MM.1S (cell line): ENCODE results near the gene KCNT1.

Source experiments
- DNase-seq: peaks from one replicate; pipeline ENCODE4 v3.0.0-alpha.2; 2015
- H2AFZ ChIP-seq: fragments of 300-600 bp; sonication (generic); 2 replicates; pipeline ENCODE4 v1.6.0; 2016; ENCODE audit warnings: antibody characterized with exemption, low read length
- H3F3A ChIP-seq: fragments of 300-600 bp; sonication (generic); 2 replicates; pipeline ENCODE4 v1.6.1; 2016; ENCODE audit warnings: mild to moderate bottlenecking, antibody characterized with exemption, low read length, moderate library complexity, mixed read lengths; ENCODE audit not compliant: insufficient read depth
- H3K27ac ChIP-seq: fragments of 300-600 bp; sonication (generic); 2 replicates; pipeline ENCODE4 v1.5.1; 2016; ENCODE audit warnings: mild to moderate bottlenecking, low read length
- H3K27me3 ChIP-seq: fragments of 300-600 bp; sonication (generic); replicated peaks from 2 replicates; pipeline ENCODE4 v1.6.0; 2016; ENCODE audit warnings: low read length; ENCODE audit not compliant: insufficient read depth
- H3K36me3 ChIP-seq: fragments of 300-600 bp; sonication (generic); replicated peaks from 2 replicates; pipeline ENCODE4 v1.6.1; 2016; ENCODE audit warnings: mild to moderate bottlenecking, low read length, mixed read lengths; ENCODE audit not compliant: insufficient read depth
- H3K4me1 ChIP-seq: fragments of 300-600 bp; sonication (generic); 2 replicates; pipeline ENCODE4 v1.6.1; 2016; ENCODE audit warnings: low read length, mixed read lengths
- H3K4me2 ChIP-seq: fragments of 300-600 bp; sonication (generic); 2 replicates; pipeline ENCODE4 v1.6.0; 2016; ENCODE audit warnings: low read depth, low read length
- H3K4me3 ChIP-seq: fragments of 300-600 bp; sonication (generic); 2 replicates; pipeline ENCODE4 v1.5.1; 2016; ENCODE audit warnings: low read length, mixed read lengths
- H3K79me2 ChIP-seq: fragments of 300-600 bp; sonication (generic); 2 replicates; pipeline ENCODE4 v1.6.1; 2016; ENCODE audit warnings: mixed run types, low read length, mixed read lengths
- H3K9ac ChIP-seq: fragments of 300-600 bp; sonication (generic); 2 replicates; pipeline ENCODE4 v1.6.1; 2016; ENCODE audit warnings: low read length, mixed read lengths
- H3K9me2 ChIP-seq: fragments of 300-600 bp; sonication (generic); replicated peaks from 2 replicates; pipeline ENCODE4 v1.6.1; 2016; ENCODE audit warnings: mild to moderate bottlenecking, low read length, mixed read lengths; ENCODE audit not compliant: insufficient read depth
- H3K9me3 ChIP-seq: fragments of 300-600 bp; sonication (generic); replicated peaks from 2 replicates; pipeline ENCODE4 v1.6.1; 2016; ENCODE audit warnings: mild to moderate bottlenecking, low read length, mixed read lengths; ENCODE audit not compliant: insufficient read depth
- H4K20me1 ChIP-seq: fragments of 300-600 bp; sonication (generic); 2 replicates; pipeline ENCODE4 v1.6.1; 2016; ENCODE audit warnings: mild to moderate bottlenecking, low read length, moderate library complexity, mixed read lengths; ENCODE audit not compliant: insufficient read depth
- CTCF ChIP-seq: fragments of 300-600 bp; sonication (generic); IDR thresholded peaks from 2 replicates; pipeline ENCODE4 v1.5.1; 2016; ENCODE audit warnings: antibody characterized with exemption, low read length, mixed read lengths
- EZH2 ChIP-seq: fragments of 300-600 bp; sonication (generic); optimal IDR thresholded peaks from 2 replicates; pipeline ENCODE3; 2017; ENCODE audit warnings: low read depth, mild to moderate bottlenecking, antibody characterized with exemption, low read length, mixed read lengths
- EZH2phosphoT487 ChIP-seq: fragments of 300-600 bp; sonication (generic); IDR thresholded peaks from 2 replicates; pipeline ENCODE4 v1.6.1; 2018; ENCODE audit warnings: antibody characterized with exemption, low read length

Gene KCNT1

DNA sequence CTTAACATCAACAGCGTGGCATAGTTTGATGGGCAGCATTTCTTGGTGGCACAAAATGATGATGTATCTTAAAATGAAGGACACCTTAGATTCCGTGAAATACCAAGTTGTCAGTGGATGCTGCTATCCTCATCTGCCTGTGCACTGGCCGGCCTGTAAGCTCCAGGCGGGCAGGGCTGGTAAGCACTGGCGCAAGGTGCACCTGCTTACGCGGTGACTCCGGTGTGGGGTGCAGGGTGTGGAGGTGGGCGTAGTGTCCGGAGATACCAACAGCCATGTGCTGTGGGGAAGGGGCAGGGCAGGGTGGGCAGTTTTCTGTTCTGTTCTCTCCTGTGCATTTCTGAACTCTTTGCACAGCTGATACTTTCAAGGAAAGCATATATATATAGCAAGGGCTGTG lies 101.5 kb downstream of the KCNT1 start:
- H3K9me2 ChIP-seq, result no peaks in the 10 kb centered on the region
- H3K27ac ChIP-seq, result no peak overlapping the region
- no peak overlapping the region for H2AFZ ChIP-seq
- no peaks in the 10 kb centered on the region for H3K9me3 ChIP-seq
- H3F3A ChIP-seq, result no peaks in the 10 kb centered on the region
- no peaks in the 10 kb centered on the region for H3K36me3 ChIP-seq
- H3K79me2 ChIP-seq, result no peaks in the 10 kb centered on the region
- peaks cover 8% of the 10 kb centered on the region; the same call in 1 of the 2 replicates for H3K27me3 ChIP-seq
- no peaks in the 10 kb centered on the region for H4K20me1 ChIP-seq
- no peak for TF ChIP-seq EZH2
- TF ChIP-seq CTCF, result no peak
- TF ChIP-seq EZH2phosphoT487, result no peak
- H3K4me3 ChIP-seq, result no peak overlapping the region
- no peak for DNase-seq
- no peak overlapping the region for H3K9ac ChIP-seq
- H3K4me1 ChIP-seq, result no peaks in the 10 kb centered on the region
- H3K4me2 ChIP-seq, result no peak overlapping the region

- Histone ChIP-seq H3K4me2 (no peak overlapping the region), H3K27ac (no peak overlapping the region), H3K4me1 (no peaks in the 10 kb centered on the region), H3K79me2 (no peaks in the 10 kb centered on the region), H2AFZ (no peak overlapping the region), H3K36me3 (no peaks in the 10 kb centered on the region), H3K9me3 (no peaks in the 10 kb centered on the region), H3K4me3 (no peak overlapping the region), H4K20me1 (no peaks in the 10 kb centered on the region), H3K9me2 (no peaks in the 10 kb centered on the region), H3F3A (no peaks in the 10 kb centered on the region), H3K27me3 (no peaks in the 10 kb centered on the region), H3K9ac (no peak overlapping the region)
- TF ChIP-seq CTCF (no peak), EZH2 (no peak), EZH2phosphoT487 (no peak)
- DNase-seq, result no peak
These were observed 102.8 kb downstream of the KCNT1 start for GRCh38 chr9:135804581-135805421.

- no peak for DNase-seq
- H4K20me1 ChIP-seq, result no peaks in the 10 kb centered on the region
- H3K79me2 ChIP-seq, result no peaks in the 10 kb centered on the region
These were observed 103.5 kb downstream of the KCNT1 start for GRCh38 chr9:135805422-135806022.

More at GRCh38 chr9:135805422-135806022, 103.5 kb downstream of the KCNT1 start:
- TF ChIP-seq EZH2 (no peak), CTCF (no peak), EZH2phosphoT487 (no peak)
- H3K9me2 ChIP-seq, result no peaks in the 10 kb centered on the region
- H3K4me1 ChIP-seq, result no peaks in the 10 kb centered on the region
- H3K4me2 ChIP-seq, result no peak overlapping the region
- H2AFZ ChIP-seq, result no peak overlapping the region
- no peaks in the 10 kb centered on the region for H3K27me3 ChIP-seq
- no peak overlapping the region for H3K9ac ChIP-seq
- no peaks in the 10 kb centered on the region for H3F3A ChIP-seq
- H3K9me3 ChIP-seq, result no peaks in the 10 kb centered on the region
- no peak overlapping the region for H3K27ac ChIP-seq
- H3K4me3 ChIP-seq, result no peak overlapping the region
- H3K36me3 ChIP-seq, result no peaks in the 10 kb centered on the region
